Measurements from ENCODE around the gene PRICKLE2.

PRICKLE2 gene

DNA sequence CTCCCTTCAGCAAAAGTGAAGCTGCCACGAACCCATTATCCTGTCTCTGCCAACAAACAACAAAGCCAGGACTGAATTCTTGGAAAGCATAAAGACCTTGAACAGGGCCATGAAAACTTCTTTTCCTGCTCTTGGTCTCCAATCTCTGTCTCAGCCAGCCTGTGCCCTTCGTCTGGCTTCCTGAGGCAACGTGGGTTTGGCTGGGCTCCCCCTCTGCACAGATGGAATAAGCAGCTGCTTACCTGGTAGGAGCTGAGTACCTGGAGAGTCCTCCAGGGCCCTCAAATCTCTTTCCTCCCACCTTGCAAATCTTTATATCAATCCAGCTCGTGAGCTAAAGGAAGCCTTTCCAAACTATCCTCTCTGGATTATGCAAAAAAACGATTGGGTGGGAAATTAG is 104.4 kb downstream of the PRICKLE2 start:
- no peaks in the 10 kb centered on the region for H3K9me3 Mint-ChIP-seq
- no peaks in the 10 kb centered on the region for H3K27me3 Mint-ChIP-seq
- no peaks in the 10 kb centered on the region for H3K4me1 Mint-ChIP-seq (ENCODE audit: low read depth)
- no peak overlapping the region for H3K27ac Mint-ChIP-seq
- no peaks in the 10 kb centered on the region for H3K36me3 Mint-ChIP-seq (ENCODE audit: low read depth)
- no peak overlapping the region for H3K4me3 Mint-ChIP-seq
- intact Hi-C loops (cut with micrococcal nuclease) = no loop called here

DNA sequence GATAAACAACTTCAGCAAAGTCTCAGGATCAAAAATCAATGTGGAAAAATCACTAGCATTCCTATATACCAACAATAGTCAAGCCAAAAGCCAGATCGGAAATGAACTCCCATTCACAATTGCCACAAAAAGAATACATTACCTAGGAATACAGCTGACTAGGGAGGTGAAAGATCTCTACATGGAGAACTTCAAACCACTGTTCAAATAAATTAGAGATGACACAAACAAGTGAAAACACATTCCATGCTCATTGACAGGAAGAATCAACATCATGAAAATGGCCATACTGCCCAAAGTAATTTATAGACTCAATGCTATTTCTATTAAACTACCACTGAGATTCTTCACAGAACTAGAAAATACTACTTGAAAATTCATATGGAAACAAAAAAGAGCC is 107.8 kb downstream of the PRICKLE2 start:
- Mint-ChIP-seq H3K9me3 (no peaks in the 10 kb centered on the region), H3K36me3 (ENCODE audit: low read depth) (no peaks in the 10 kb centered on the region), H3K4me1 (ENCODE audit: low read depth) (no peaks in the 10 kb centered on the region), H3K27me3 (no peaks in the 10 kb centered on the region), H3K27ac (no peak overlapping the region), H3K4me3 (no peak overlapping the region)
- intact Hi-C loops (cut with micrococcal nuclease) = no loop called here

DNA sequence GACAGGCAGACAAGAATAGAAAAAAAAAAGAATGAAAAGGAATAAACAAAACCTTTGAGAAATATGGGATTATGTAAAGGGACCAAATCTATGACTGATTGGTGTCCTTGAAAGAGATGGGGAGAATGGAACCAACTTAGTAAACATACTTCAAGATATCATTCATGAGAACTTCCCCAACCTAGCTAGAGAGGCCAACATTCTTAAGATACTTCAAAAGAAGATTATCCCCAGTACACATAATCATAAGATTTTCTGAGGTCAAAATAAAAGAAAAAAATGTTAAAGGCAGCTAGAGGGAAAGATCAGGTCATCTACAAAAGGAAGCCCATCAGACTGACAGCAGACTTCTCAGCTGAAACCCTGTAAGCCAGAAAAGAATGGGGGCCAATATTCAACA is 110.6 kb downstream of the PRICKLE2 start:
- no peaks in the 10 kb centered on the region for H3K9me3 Mint-ChIP-seq
- H3K36me3 Mint-ChIP-seq (ENCODE audit: low read depth) = no peaks in the 10 kb centered on the region
- no peak overlapping the region for H3K4me3 Mint-ChIP-seq
- intact Hi-C loops (cut with micrococcal nuclease) = no loop called here
- no peak overlapping the region for H3K27ac Mint-ChIP-seq
- no peaks in the 10 kb centered on the region for H3K27me3 Mint-ChIP-seq
- H3K4me1 Mint-ChIP-seq (ENCODE audit: low read depth) = no peaks in the 10 kb centered on the region

DNA sequence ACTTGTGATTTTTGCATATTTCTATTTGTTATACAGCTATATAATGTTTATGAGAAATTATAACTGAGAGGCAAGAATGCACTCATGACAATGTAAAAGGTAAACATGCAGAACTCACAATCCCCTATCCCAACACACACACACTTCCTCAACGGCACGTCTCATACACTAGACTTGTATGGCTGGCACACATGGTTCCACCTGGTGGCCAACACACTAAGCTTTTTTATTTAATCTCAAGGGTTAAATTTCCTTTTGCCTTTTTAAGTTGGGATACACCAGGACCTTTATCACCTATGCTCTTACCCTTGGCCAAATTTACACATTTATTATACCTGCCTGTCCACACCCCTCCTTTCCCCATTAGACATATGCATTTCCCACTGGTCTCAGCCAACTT is 113.4 kb downstream of the PRICKLE2 start:
- intact Hi-C loops (cut with micrococcal nuclease) = no loop called here
- Mint-ChIP-seq H3K27me3 (no peaks in the 10 kb centered on the region), H3K36me3 (ENCODE audit: low read depth) (no peaks in the 10 kb centered on the region), H3K27ac (no peak overlapping the region), H3K4me3 (no peak overlapping the region), H3K4me1 (ENCODE audit: low read depth) (no peaks in the 10 kb centered on the region), H3K9me3 (no peaks in the 10 kb centered on the region)

DNA sequence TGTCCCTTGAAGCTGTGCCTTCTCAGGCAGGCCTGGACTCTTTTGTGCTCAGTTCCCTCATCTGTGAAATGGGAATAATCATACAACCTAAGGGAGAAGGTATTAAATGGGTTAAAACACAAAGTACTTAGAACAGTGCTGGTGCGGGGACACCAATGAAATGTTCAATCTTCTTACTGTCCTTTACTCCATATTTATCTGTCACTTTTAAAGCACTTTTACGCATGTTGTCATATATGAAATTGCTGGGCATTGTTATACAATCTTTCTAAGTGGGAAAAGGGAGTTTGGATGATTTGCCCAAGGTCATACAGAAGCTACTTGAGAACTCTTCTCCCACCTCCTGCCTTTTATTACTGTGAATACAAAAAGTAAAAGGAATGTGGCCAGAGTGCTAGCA is 114.2 kb downstream of the PRICKLE2 start:
- Mint-ChIP-seq H3K27ac (no peak overlapping the region), H3K27me3 (no peaks in the 10 kb centered on the region), H3K4me3 (no peak overlapping the region), H3K36me3 (ENCODE audit: low read depth) (no peaks in the 10 kb centered on the region), H3K4me1 (ENCODE audit: low read depth) (no peaks in the 10 kb centered on the region), H3K9me3 (no peaks in the 10 kb centered on the region)
- intact Hi-C loops (cut with micrococcal nuclease) = no loop called here

DNA sequence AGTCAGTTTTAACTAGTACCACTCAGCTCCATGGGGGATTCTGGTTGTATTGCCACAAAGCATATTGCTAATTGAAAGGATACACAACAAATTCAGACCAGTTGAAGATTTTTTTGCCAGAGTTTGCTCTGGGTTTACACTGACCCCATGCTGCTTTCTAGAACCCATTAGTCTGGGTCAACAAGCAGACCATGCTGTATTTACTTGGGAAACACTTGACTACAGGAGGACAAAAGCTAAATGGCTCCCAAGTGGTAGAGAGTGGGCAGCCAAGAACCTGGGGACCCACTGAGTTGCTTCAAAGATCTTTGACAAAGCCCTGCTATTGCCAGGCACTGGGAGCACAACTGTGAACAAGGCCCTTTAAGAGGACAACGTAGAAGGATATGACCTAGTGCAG is 115.2 kb downstream of the PRICKLE2 start:
- no peaks in the 10 kb centered on the region for H3K9me3 Mint-ChIP-seq
- H3K27ac Mint-ChIP-seq = no peak overlapping the region
- H3K4me3 Mint-ChIP-seq = no peak overlapping the region
- H3K36me3 Mint-ChIP-seq (ENCODE audit: low read depth) = no peaks in the 10 kb centered on the region
- intact Hi-C loops (cut with micrococcal nuclease) = no loop called here
- H3K4me1 Mint-ChIP-seq (ENCODE audit: low read depth) = no peaks in the 10 kb centered on the region
- no peaks in the 10 kb centered on the region for H3K27me3 Mint-ChIP-seq

DNA sequence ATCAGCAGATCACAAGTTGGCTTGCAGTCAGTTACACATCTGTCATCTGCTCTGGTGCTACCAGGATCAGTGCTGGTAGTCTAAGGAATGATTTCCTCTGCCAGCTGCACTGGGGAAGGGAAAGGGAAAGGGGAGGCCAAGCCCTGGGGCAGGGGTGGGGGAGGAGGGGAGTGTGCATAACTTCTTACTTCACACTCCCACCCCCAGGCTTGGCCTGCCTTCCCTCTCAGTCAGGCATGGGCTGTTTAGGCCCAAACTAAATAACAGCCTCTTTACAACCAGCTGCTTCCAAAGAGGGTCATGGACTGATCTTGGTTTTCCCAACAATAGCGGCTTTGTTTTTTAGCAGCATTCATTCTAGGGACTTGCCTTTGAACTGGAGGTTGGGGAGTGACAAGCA is 115.8 kb downstream of the PRICKLE2 start:
- Mint-ChIP-seq H3K36me3 (ENCODE audit: low read depth) (no peaks in the 10 kb centered on the region), H3K4me3 (no peak overlapping the region), H3K27ac (no peak overlapping the region), H3K9me3 (no peaks in the 10 kb centered on the region), H3K27me3 (no peaks in the 10 kb centered on the region), H3K4me1 (ENCODE audit: low read depth) (no peaks in the 10 kb centered on the region)
- intact Hi-C loops (cut with micrococcal nuclease) = no loop called here

DNA sequence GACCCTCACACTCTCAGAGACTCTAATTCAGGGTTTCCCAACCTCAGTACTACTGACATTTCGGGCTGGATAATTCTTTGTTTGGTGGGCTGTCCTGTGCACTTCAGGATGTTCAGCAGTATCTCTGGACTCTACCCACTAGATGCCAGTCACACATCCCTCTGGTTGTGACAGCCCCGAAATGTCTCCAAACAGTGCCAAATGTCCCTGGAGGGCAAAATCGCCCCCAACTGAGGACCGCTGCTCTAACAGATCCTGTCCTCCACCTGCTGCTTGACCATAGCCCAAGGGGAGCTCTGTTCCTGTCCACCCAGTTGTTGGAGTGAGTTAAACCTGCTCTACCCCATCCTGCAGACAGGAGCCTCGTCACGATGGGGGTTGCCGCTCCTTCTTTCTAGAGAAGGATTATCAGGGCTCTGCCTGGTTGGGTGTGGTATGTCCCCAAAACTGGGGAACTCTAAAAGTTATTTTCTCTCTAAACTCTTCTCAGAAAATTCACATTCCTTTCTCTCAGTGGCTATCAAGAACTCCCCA is 116.4 kb downstream of the PRICKLE2 start:
- H3K9me3 Mint-ChIP-seq = no peaks in the 10 kb centered on the region
- intact Hi-C loops (cut with micrococcal nuclease) = no loop called here
- no peaks in the 10 kb centered on the region for H3K27me3 Mint-ChIP-seq
- H3K36me3 Mint-ChIP-seq (ENCODE audit: low read depth) = no peaks in the 10 kb centered on the region
- no peak overlapping the region for H3K27ac Mint-ChIP-seq
- no peaks in the 10 kb centered on the region for H3K4me1 Mint-ChIP-seq (ENCODE audit: low read depth)
- no peak overlapping the region for H3K4me3 Mint-ChIP-seq

DNA sequence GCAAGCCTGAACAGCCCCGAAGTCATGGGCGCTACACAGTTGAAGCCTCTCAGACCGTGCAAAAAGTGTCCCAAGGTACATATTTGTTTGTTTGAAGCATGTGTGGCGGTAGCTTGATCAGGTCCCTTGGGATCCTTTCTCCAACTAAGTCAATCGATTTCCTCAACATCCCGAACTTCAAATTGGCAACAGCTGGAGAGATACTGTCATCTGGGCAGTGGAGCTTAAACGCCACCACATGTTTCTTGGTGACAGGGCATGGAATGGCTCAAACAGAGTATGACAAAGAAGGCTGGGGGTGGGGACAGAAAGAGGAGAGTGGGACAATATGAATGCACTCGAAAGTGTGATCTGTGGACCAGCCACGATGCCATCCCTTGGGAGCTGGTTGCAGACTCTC is 117.0 kb downstream of the PRICKLE2 start:
- H3K36me3 Mint-ChIP-seq (ENCODE audit: low read depth) = no peaks in the 10 kb centered on the region
- H3K4me1 Mint-ChIP-seq (ENCODE audit: low read depth) = no peaks in the 10 kb centered on the region
- no peaks in the 10 kb centered on the region for H3K9me3 Mint-ChIP-seq
- no peak overlapping the region for H3K27ac Mint-ChIP-seq
- intact Hi-C loops (cut with micrococcal nuclease) = no loop called here
- no peaks in the 10 kb centered on the region for H3K27me3 Mint-ChIP-seq
- no peak overlapping the region for H3K4me3 Mint-ChIP-seq

DNA sequence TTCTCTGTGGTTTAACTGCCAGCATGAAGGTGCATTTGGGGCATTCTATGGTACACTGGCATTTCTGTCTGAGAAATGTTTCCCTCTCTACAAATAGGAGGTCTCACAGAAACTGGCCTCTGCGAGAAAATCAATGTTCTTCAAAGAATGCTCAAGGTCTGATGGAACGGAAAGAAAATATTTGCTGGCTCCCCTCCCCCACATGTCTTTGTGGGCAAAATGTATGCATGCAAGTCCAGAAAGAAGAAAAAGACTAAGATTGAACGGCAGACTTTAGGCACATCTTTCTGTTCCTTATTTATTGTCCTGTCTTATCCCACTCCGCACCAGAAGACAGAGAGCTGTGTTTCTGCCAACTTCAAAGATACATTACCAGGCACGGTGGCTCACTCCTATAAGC is 118.1 kb downstream of the PRICKLE2 start:
- Mint-ChIP-seq H3K4me3 (no peak overlapping the region), H3K4me1 (ENCODE audit: low read depth) (no peaks in the 10 kb centered on the region), H3K27ac (no peak overlapping the region), H3K9me3 (no peaks in the 10 kb centered on the region), H3K27me3 (no peaks in the 10 kb centered on the region), H3K36me3 (ENCODE audit: low read depth) (no peaks in the 10 kb centered on the region)
- intact Hi-C loops (cut with micrococcal nuclease) = no loop called here

DNA sequence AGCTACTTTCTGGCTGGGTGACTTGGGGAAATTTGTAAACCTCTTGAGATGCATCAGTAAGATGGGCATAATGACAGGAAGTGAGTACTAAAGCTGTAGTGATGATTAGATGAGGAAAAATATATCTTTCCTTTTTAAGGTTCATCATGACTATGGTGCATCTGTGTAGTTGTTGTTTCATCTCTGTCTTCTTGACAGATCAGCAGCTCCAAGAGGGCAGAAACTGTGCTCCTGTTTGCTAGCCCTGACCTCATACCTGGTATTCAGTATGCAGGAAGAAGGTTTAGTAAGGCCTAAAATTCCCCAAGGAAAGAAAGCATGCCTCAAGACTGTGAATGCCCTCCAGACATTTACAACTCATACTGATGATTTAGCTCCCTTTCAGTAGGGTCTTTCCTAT is 119.5 kb downstream of the PRICKLE2 start:
- H3K4me3 Mint-ChIP-seq = no peak overlapping the region
- H3K27ac Mint-ChIP-seq = no peak overlapping the region
- no peaks in the 10 kb centered on the region for H3K9me3 Mint-ChIP-seq
- no peaks in the 10 kb centered on the region for H3K4me1 Mint-ChIP-seq (ENCODE audit: low read depth)
- no peaks in the 10 kb centered on the region for H3K36me3 Mint-ChIP-seq (ENCODE audit: low read depth)
- no peaks in the 10 kb centered on the region for H3K27me3 Mint-ChIP-seq
- intact Hi-C loops (cut with micrococcal nuclease) = no loop called here

DNA sequence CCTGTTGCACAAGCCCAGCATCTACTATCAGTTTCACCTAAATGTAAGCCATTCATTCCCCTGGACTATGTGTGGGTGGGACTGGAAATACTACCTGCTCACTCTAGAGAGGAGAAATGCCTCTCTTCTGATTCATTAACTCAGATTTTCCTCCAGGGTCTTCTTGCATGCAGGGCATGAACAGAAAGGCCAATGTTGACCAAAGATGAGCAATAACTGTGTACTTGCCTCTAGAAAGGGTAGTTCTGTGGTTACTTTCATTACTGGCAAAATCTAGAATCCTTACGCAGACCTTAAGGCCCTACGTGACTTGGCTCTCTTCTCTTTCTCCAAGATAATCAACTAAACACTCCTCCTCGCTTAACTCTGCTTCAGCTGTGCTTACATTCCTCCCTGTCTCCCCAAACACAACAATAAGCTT is 120.6 kb downstream of the PRICKLE2 start:
- Mint-ChIP-seq H3K36me3 (ENCODE audit: low read depth) (no peaks in the 10 kb centered on the region), H3K27ac (no peak overlapping the region), H3K27me3 (no peaks in the 10 kb centered on the region), H3K4me3 (no peak overlapping the region), H3K4me1 (ENCODE audit: low read depth) (no peaks in the 10 kb centered on the region), H3K9me3 (no peaks in the 10 kb centered on the region)
- intact Hi-C loops (cut with micrococcal nuclease) = no loop called here

DNA sequence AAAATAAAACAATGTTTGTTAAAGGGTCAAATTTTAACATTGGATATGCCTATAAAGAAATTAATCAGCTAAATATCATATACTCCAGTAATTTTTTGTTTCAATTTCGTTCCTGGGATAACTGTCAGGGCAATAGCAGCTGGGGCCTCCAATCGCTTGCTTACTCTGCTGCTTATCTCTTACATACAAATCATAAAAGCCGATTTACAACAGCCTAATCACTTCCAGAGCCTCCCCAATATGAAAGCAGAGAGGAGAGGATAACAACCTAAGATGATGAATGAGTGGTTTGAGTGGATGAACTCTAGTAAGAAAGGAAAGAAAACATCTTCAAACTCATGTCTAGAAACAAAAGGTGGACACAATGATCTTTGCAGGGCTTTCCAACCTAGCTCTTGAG is 121.3 kb downstream of the PRICKLE2 start:
- no peak overlapping the region for H3K4me3 Mint-ChIP-seq
- no peaks in the 10 kb centered on the region for H3K36me3 Mint-ChIP-seq (ENCODE audit: low read depth)
- H3K4me1 Mint-ChIP-seq (ENCODE audit: low read depth) = no peaks in the 10 kb centered on the region
- no peaks in the 10 kb centered on the region for H3K27me3 Mint-ChIP-seq
- no peak overlapping the region for H3K27ac Mint-ChIP-seq
- no peaks in the 10 kb centered on the region for H3K9me3 Mint-ChIP-seq
- intact Hi-C loops (cut with micrococcal nuclease) = no loop called here

DNA sequence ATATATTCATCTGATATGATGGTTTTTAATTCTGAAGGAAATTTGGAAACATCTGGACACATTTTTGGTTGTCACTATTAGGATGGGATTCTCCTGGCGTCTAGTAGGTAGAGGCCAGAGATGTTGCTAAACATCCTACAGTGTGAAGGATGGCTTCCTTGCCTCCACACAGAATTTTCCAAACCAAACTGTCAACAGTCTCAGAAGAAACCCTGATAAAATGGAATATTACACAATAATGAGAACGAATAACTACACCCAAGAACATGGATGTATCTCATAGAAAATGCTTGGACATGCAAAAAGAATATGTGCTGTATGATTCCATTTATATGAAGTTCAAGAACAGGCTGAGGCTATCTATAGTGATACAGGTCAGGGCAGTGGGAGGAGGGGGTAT is 122.1 kb downstream of the PRICKLE2 start:
- intact Hi-C loops (cut with micrococcal nuclease) = no loop called here
- Mint-ChIP-seq H3K4me3 (no peak overlapping the region), H3K36me3 (ENCODE audit: low read depth) (no peaks in the 10 kb centered on the region), H3K9me3 (no peaks in the 10 kb centered on the region), H3K27ac (no peak overlapping the region), H3K4me1 (ENCODE audit: low read depth) (no peaks in the 10 kb centered on the region), H3K27me3 (no peaks in the 10 kb centered on the region)

DNA sequence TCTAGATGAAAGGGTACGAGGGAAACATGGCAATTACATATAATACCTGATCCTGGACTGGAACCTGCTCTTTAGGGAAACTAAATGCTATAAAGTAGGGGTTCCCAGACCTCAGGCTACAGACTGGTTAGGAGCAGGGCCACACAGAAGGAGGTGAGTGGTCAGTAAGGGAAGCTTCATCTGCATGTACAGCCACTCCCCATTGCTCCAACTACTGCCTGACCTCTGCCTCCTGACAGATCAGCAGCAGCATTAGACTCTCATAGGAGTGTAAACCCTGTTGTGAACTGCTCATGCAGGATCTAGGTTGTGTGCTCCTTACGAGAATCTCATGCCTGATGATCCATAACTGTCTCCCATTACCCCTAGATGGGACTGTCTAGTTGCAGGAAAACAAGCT is 123.1 kb downstream of the PRICKLE2 start:
- Mint-ChIP-seq H3K27ac (no peak overlapping the region), H3K9me3 (no peaks in the 10 kb centered on the region), H3K4me3 (no peak overlapping the region), H3K4me1 (ENCODE audit: low read depth) (no peaks in the 10 kb centered on the region), H3K27me3 (no peaks in the 10 kb centered on the region), H3K36me3 (ENCODE audit: low read depth) (no peaks in the 10 kb centered on the region)
- intact Hi-C loops (cut with micrococcal nuclease) = no loop called here

All from dendritic cell treated with granulocyte-macrophage colony-stimulating factor and Interleukin-4, amounts not matched to agents 40 ng/mL and 50 ng/mL, for 4 days (primary cell).